ENCODE data around the gene ERCC6L2.

- TF ChIP-seq, protein P1, sequence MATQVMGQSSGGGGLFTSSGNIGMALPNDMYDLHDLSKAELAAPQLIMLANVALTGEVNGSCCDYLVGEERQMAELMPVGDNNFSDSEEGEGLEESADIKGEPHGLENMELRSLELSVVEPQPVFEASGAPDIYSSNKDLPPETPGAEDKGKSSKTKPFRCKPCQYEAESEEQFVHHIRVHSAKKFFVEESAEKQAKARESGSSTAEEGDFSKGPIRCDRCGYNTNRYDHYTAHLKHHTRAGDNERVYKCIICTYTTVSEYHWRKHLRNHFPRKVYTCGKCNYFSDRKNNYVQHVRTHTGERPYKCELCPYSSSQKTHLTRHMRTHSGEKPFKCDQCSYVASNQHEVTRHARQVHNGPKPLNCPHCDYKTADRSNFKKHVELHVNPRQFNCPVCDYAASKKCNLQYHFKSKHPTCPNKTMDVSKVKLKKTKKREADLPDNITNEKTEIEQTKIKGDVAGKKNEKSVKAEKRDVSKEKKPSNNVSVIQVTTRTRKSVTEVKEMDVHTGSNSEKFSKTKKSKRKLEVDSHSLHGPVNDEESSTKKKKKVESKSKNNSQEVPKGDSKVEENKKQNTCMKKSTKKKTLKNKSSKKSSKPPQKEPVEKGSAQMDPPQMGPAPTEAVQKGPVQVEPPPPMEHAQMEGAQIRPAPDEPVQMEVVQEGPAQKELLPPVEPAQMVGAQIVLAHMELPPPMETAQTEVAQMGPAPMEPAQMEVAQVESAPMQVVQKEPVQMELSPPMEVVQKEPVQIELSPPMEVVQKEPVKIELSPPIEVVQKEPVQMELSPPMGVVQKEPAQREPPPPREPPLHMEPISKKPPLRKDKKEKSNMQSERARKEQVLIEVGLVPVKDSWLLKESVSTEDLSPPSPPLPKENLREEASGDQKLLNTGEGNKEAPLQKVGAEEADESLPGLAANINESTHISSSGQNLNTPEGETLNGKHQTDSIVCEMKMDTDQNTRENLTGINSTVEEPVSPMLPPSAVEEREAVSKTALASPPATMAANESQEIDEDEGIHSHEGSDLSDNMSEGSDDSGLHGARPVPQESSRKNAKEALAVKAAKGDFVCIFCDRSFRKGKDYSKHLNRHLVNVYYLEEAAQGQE (IDR thresholded peaks at IDR 0.05; ENCODE audit: borderline replicate concordance), result peak; percentile 2
- TF ChIP-seq CTCF (IDR thresholded peaks at IDR 0.05; ENCODE audit: poor library complexity, severe bottlenecking) (peak; percentile 20), POLR2AphosphoS5 (IDR thresholded peaks at IDR 0.05) (no peak), SMC3 (conservative IDR thresholded peaks at IDR 0.05; ENCODE audit: poor library complexity) (peak; percentile 44), EP300 (conservative IDR thresholded peaks at IDR 0.05; ENCODE audit: poor library complexity, severe bottlenecking) (no peak)
Observed at GRCh38 chr9:95874989-95875304, 544 bp upstream of the ERCC6L2 start.

All from neural cell (in vitro differentiated cells).